Measurements from ENCODE around the gene CSMD2.

DNA sequence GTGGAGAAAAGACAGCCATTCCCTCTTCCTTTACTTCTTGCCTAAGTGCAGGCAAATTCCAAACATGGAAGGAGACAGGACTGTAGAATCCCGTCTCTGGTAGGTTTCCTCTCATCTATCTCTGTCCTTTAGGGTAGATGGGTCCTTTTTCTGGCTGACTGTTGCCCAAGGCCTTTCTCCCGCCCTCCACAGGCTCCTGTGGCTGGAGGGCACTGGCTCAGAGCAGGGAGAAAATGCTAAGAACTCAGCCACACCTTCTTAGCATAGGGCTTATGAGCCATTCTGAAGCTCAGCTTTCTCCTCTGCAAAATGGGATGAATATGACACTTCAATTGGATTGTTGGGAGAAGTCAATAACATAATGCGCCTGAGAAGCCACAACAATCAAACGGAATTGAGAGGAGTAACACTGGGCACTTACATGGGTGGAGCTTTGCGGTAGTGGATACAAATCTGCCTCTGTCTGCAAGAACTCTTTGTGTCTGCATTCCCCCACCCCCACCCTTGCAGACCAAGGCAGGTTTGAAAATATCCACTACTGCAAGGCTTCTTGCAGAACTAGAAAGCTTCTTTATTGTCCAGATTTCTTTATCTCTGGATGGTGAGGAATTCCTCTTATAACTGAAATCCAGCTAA lies 94.7 kb downstream of the CSMD2 start:
- TF ChIP-seq, protein P1, sequence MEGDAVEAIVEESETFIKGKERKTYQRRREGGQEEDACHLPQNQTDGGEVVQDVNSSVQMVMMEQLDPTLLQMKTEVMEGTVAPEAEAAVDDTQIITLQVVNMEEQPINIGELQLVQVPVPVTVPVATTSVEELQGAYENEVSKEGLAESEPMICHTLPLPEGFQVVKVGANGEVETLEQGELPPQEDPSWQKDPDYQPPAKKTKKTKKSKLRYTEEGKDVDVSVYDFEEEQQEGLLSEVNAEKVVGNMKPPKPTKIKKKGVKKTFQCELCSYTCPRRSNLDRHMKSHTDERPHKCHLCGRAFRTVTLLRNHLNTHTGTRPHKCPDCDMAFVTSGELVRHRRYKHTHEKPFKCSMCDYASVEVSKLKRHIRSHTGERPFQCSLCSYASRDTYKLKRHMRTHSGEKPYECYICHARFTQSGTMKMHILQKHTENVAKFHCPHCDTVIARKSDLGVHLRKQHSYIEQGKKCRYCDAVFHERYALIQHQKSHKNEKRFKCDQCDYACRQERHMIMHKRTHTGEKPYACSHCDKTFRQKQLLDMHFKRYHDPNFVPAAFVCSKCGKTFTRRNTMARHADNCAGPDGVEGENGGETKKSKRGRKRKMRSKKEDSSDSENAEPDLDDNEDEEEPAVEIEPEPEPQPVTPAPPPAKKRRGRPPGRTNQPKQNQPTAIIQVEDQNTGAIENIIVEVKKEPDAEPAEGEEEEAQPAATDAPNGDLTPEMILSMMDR (IDR thresholded peaks at IDR 0.05; ENCODE audit: low read length), result no peak
- no peak for TF ChIP-seq EZH2phosphoT487 (IDR thresholded peaks at IDR 0.05; ENCODE audit: low read length)

Measured in MM.1S (cell line).